Bone marrow (tissue), 2 donors: ENCODE data around the gene ITGB6.

ENCODE experiments used
- DNase-seq, 2 donors: peaks; one replicate each; lab custom pipeline; 2025; lab: John Stamatoyannopoulos, UW

ITGB6 gene

GRCh38 chr2:160199683-160200389, at the start of gene ITGB6:
Gene ITGB6, minus strand, starts transcription at chr2:160200272. Its CDS starts 209 bp downstream, at chr2:160200063.
- DNase-seq = no peak

GRCh38 chr2:160247296-160248035, 47.4 kb upstream of the ITGB6 start:
- no peak for DNase-seq

GRCh38 chr2:160246356-160246755, 46.3 kb upstream of the ITGB6 start:
- DNase-seq = no peak

- no peak for DNase-seq
These were observed 45.6 kb upstream of the ITGB6 start for GRCh38 chr2:160245614-160246155.

- no peak for DNase-seq
These were observed 43.0 kb upstream of the ITGB6 start for GRCh38 chr2:160242893-160243564.

- peak in 1 of 2 donors; percentile 14 for DNase-seq
These were observed 41.4 kb upstream of the ITGB6 start for GRCh38 chr2:160241251-160242137.

GRCh38 chr2:160239436-160239835, 39.4 kb upstream of the ITGB6 start:
- no peak for DNase-seq

- DNase-seq = no peak
These were observed 38.3 kb upstream of the ITGB6 start for GRCh38 chr2:160238392-160238791.

GRCh38 chr2:160232905-160233475, 32.9 kb upstream of the ITGB6 start:
- DNase-seq = no peak

GRCh38 chr2:160229591-160229990, 29.5 kb upstream of the ITGB6 start:
- no peak for DNase-seq

- no peak for DNase-seq
These were observed 28.3 kb upstream of the ITGB6 start for GRCh38 chr2:160228141-160228917.

GRCh38 chr2:160227293-160227915, 27.3 kb upstream of the ITGB6 start:
- no peak for DNase-seq

GRCh38 chr2:160226367-160226766, 26.3 kb upstream of the ITGB6 start:
- DNase-seq = no peak

- DNase-seq = no peak
These were observed 25.6 kb upstream of the ITGB6 start for GRCh38 chr2:160225722-160226121.

GRCh38 chr2:160224507-160224906, 24.4 kb upstream of the ITGB6 start:
- DNase-seq = no peak

- no peak for DNase-seq
These were observed 24.0 kb upstream of the ITGB6 start for GRCh38 chr2:160224060-160224459.

- no peak for DNase-seq
These were observed 23.5 kb upstream of the ITGB6 start for GRCh38 chr2:160223560-160223959.

GRCh38 chr2:160222546-160223283, 22.6 kb upstream of the ITGB6 start:
- no peak for DNase-seq
